HepG2 (cell line): ENCODE measurements around the gene STIM2. TPM values are rescaled to one million over a fixed set of nuclear protein-coding genes. Genes with fewer than 3 reads are reported as not detected.

Source experiments
- ATF4 ChIP-seq, 2 experiments: fragments of 450-650 bp in 1 of 2; sonication (generic) in 1 of 2; formaldehyde crosslinking; IDR thresholded peaks; 2 replicates each; pipeline versions ENCODE4 v1.5.0 to v1.8.0; 2020 to 2022; ENCODE audit warnings: mild to moderate bottlenecking in 1 of 2, missing genetic modification reagents in 1 of 2
- FOXC1 ChIP-seq: sonication (generic); formaldehyde crosslinking; IDR thresholded peaks from 2 replicates; pipeline ENCODE4 v1.8.0; 2022; ENCODE audit warnings: mild to moderate bottlenecking, missing genetic modification reagents, borderline replicate concordance
- HDAC1 ChIP-seq: sonication (generic); formaldehyde crosslinking; IDR thresholded peaks from 2 replicates; pipeline ENCODE4 v1.5.1; 2020; ENCODE audit warnings: mild to moderate bottlenecking, missing genetic modification reagents
- HDAC2 ChIP-seq: sonication (generic); formaldehyde crosslinking; IDR thresholded peaks from 2 replicates; pipeline ENCODE4 v1.4.0; 2020; ENCODE audit warnings: missing genetic modification reagents
- HOXA5 ChIP-seq: sonication (generic); formaldehyde crosslinking; IDR thresholded peaks from 2 replicates; pipeline ENCODE4 v1.4.0; 2020; ENCODE audit warnings: missing genetic modification reagents
- KDM3A ChIP-seq: IDR thresholded peaks from 2 replicates; pipeline ENCODE4 v1.6.1; 2018; ENCODE audit warnings: low read depth, missing compliant biosample characterization
- KDM4B ChIP-seq: sonication (generic); formaldehyde crosslinking; IDR thresholded peaks from 2 replicates; pipeline ENCODE4 v1.4.0; 2020; ENCODE audit warnings: missing genetic modification reagents
- MAX ChIP-seq: IDR thresholded peaks from 2 replicates; pipeline ENCODE4 v1.6.1; 2012; ENCODE audit warnings: inconsistent platforms
- MED8 ChIP-seq: sonication (generic); formaldehyde crosslinking; IDR thresholded peaks from 2 replicates; pipeline ENCODE4 v1.8.1; 2023; ENCODE audit warnings: mild to moderate bottlenecking, missing genetic modification reagents; ENCODE audit not compliant: insufficient replicate concordance
- MXI1 ChIP-seq: IDR thresholded peaks from 3 replicates; pipeline ENCODE4 v1.6.1; 2012; ENCODE audit warnings: low read depth, low read length, inconsistent platforms, borderline replicate concordance
- POGZ ChIP-seq: sonication (generic); formaldehyde crosslinking; IDR thresholded peaks from 2 replicates; pipeline ENCODE4 v1.4.0; 2020; ENCODE audit warnings: mild to moderate bottlenecking, missing genetic modification reagents
- RFX1 ChIP-seq: fragments of 450-650 bp; IDR thresholded peaks from 2 replicates; pipeline ENCODE4 v1.6.1; 2017
- SRSF4 ChIP-seq: fragments of 200-400 bp; formaldehyde crosslinking; IDR thresholded peaks from one replicate; pipeline ENCODE4 v1.6.1; 2018; ENCODE audit warnings: mild to moderate bottlenecking, low read depth, low read length, moderate library complexity; ENCODE audit not compliant: poor library complexity, severe bottlenecking
- THAP8 ChIP-seq: sonication (generic); formaldehyde crosslinking; IDR thresholded peaks from 2 replicates; pipeline ENCODE4 v1.5.1; 2020; ENCODE audit warnings: missing genetic modification reagents, mild to moderate bottlenecking, borderline replicate concordance
- USF2 ChIP-seq, 2 experiments: sonication (generic) in 1 of 2; formaldehyde crosslinking in 1 of 2; IDR thresholded peaks; 2 replicates each; pipeline versions ENCODE4 v1.5.1 to v1.6.1; 2011 to 2020; ENCODE audit warnings: borderline replicate concordance in 1 of 2, low read depth in 1 of 2, low read length in 1 of 2, mild to moderate bottlenecking in 1 of 2, missing genetic modification reagents in 1 of 2, moderate library complexity in 1 of 2
- XRCC5 ChIP-seq: fragments of 200-400 bp; formaldehyde crosslinking; optimal IDR thresholded peaks from 2 replicates; pipeline ENCODE3; 2017; ENCODE audit warnings: mild to moderate bottlenecking, low read length
- ZBTB44 ChIP-seq: sonication (generic); formaldehyde crosslinking; IDR thresholded peaks from 2 replicates; pipeline ENCODE4 v1.4.0; 2020; ENCODE audit warnings: missing genetic modification reagents
- ZNF546 ChIP-seq: sonication (generic); formaldehyde crosslinking; conservative IDR thresholded peaks from 2 replicates; pipeline ENCODE4 v1.8.1; 2023; ENCODE audit warnings: mild to moderate bottlenecking, missing genetic modification reagents
- ZNF556 ChIP-seq: sonication (generic); formaldehyde crosslinking; IDR thresholded peaks from 2 replicates; pipeline ENCODE4 v1.4.0; 2020; ENCODE audit warnings: mild to moderate bottlenecking, missing genetic modification reagents, borderline replicate concordance
- ZNF597 ChIP-seq: sonication (generic); formaldehyde crosslinking; IDR thresholded peaks from 2 replicates; pipeline ENCODE4 v1.5.0; 2020; ENCODE audit warnings: missing genetic modification reagents
- ZNF678 ChIP-seq: sonication (generic); formaldehyde crosslinking; IDR thresholded peaks from 2 replicates; pipeline ENCODE4 v1.4.0; 2020; ENCODE audit warnings: mild to moderate bottlenecking, missing genetic modification reagents
- ZSCAN25 ChIP-seq: sonication (generic); formaldehyde crosslinking; IDR thresholded peaks from 2 replicates; pipeline ENCODE4 v1.8.0; 2022; ENCODE audit warnings: mild to moderate bottlenecking, missing genetic modification reagents
- polyA plus RNA-seq, 8 experiments: library from polyadenylated mRNA; depleted of rRNA in 3 of 8; stranded (reverse) in 7 of 8; unstranded in 1 of 8; fragments of >200 nt; fragmentation: Illumina TruSeq in 4 of 8; extraction: Trizol in 4 of 8; gene quantifications; 2 replicates each; pipeline versions ENCODE4 v1.2.1 to v1.2.3, GENCODE V29; 2011 to 2016; ENCODE audit warnings: low read depth in 4 of 8, missing spikeins in 1 of 8, mixed read lengths in 1 of 8; ENCODE audit not compliant: insufficient read depth in 1 of 8
- total RNA-seq, 5 experiments: library from RNA; depleted of rRNA; stranded (reverse); fragments of >200 nt; fragmentation: Illumina TruSeq; extraction: Trizol; gene quantifications; 2 replicates each; pipeline ENCODE4 v1.2.3, GENCODE V29; 2016; ENCODE audit warnings: low read depth in 1 of 5

STIM2 gene
- total and polyA plus RNA-seq, 2 of the 13 experiments (the other 11 are each of a cell fraction or from before 2014, with no cell fraction given), result 19.3 to 19.4 TPM

- no peak for TF ChIP-seq USF2 (IDR thresholded peaks at IDR 0.05; ENCODE audit: low read depth, low read length)
- no peak for TF ChIP-seq USF2 (CRISPR knock-in tag; IDR thresholded peaks at IDR 0.05; ENCODE audit: borderline replicate concordance)
- 0 out of 2 replicates have a peak, but pooled peaks have one; percentile 33 for TF ChIP-seq ZBTB44
- 0 out of 2 replicates have a peak, but pooled peaks have one; percentile 30 for TF ChIP-seq ZSCAN25 (CRISPR knock-in tag)
- no peak for TF ChIP-seq HOXA5 (CRISPR knock-in tag)
- TF ChIP-seq MED8, result peak; percentile 61
- TF ChIP-seq THAP8 (CRISPR knock-in tag), result no peak; the same call in 1 of the 2 replicates
- TF ChIP-seq ATF4 (CRISPR knock-in tag; IDR thresholded peaks at IDR 0.05), result 0 out of 4 replicates have a peak, but pooled peaks of 1 of the 2 experiments have one; percentile 23
- peak; percentile 90 for TF ChIP-seq FOXC1 (CRISPR knock-in tag)
- TF ChIP-seq KDM4B (CRISPR knock-in tag), result 0 out of 2 replicates have a peak, but pooled peaks have one; percentile 25
- TF ChIP-seq ZNF546 (CRISPR knock-in tag), result 0 out of 2 replicates have a peak, but pooled peaks have one; percentile 13
- 0 out of 2 replicates have a peak, but pooled peaks have one; percentile 9 for TF ChIP-seq HDAC2
- TF ChIP-seq ZNF597 (CRISPR knock-in tag), result no peak
- TF ChIP-seq ZNF678 (CRISPR knock-in tag), result no peak; the same call in 1 of the 2 replicates
- TF ChIP-seq ZNF556, result peak; percentile 90; the same call in 1 of the 2 replicates
- TF ChIP-seq POGZ (CRISPR knock-in tag), result peak; percentile 21; the same call in 1 of the 2 replicates
- peak; percentile 62; the same call in 1 of the 2 replicates for TF ChIP-seq MAX
- peak; percentile 36 for TF ChIP-seq XRCC5
- no peak for TF ChIP-seq SRSF4
- TF ChIP-seq KDM3A (CRISPR knock-in tag), result 0 out of 2 replicates have a peak, but pooled peaks have one; percentile 43
- TF ChIP-seq MXI1, result peak; percentile 71; the same call in 1 of the 3 replicates
- peak; percentile 37; the same call in 1 of the 2 replicates for TF ChIP-seq HDAC1
- TF ChIP-seq RFX1, result no peak
These were observed 3.2 kb upstream of the STIM2 start (continued) for GRCh38 chr4:26857278-26858034.
